ENCODE results near the gene CDKN2AIP. TPM values are rescaled to one million over a fixed set of nuclear protein-coding genes. Genes with fewer than 3 reads are reported as not detected.

Gene CDKN2AIP
- total and polyA plus RNA-seq, 10 of the 15 experiments (the other 5 are each of a cell fraction or from before 2014, with no cell fraction given) = 6.0 to 22.7 (median 15.9) TPM

GRCh38 chr4:183444214-183445096, at the start of gene CDKN2AIP (continued):
- no peak for TF ChIP-seq ZBTB33 (IDR thresholded peaks at IDR 0.05)
- TF ChIP-seq SREBF1 (IDR thresholded peaks at IDR 0.05; ENCODE audit: low read length) = no peak
- peak; percentile 65 for TF ChIP-seq RUNX3 (IDR thresholded peaks at IDR 0.05; ENCODE audit: low read length)
- TF ChIP-seq STAT3 (IDR thresholded peaks at IDR 0.05; ENCODE audit: low read depth, low read length) = no peak
- TF ChIP-seq ZNF274 (IDR thresholded peaks at IDR 0.05; ENCODE audit: insufficient read depth, insufficient read length) = no peak
- TF ChIP-seq LARP7 (IDR thresholded peaks at IDR 0.05) = peak; percentile 85
- peak; percentile 75 for TF ChIP-seq CREB1 (IDR thresholded peaks at IDR 0.05; ENCODE audit: low read depth)
- TF ChIP-seq CUX1 (IDR thresholded peaks at IDR 0.05; ENCODE audit: insufficient replicate concordance, low read depth, low read length) = no peak
- TF ChIP-seq CREM (IDR thresholded peaks at IDR 0.05; ENCODE audit: low read depth) = peak; percentile 58; the same call in 1 of the 2 replicates
- no peak for TF ChIP-seq SUZ12 (IDR thresholded peaks at IDR 0.05; ENCODE audit: unreplicated experiment)
- peak; percentile 72; the same call in 1 of the 2 replicates for TF ChIP-seq CBX5 (IDR thresholded peaks at IDR 0.05; ENCODE audit: low read depth)
- TF ChIP-seq SKIL (IDR thresholded peaks at IDR 0.05; ENCODE audit: low read depth, poor library complexity, severe bottlenecking) = no peak
- TF ChIP-seq ZBTB4 (CRISPR knock-in tag; IDR thresholded peaks at IDR 0.05) = no peak
- TF ChIP-seq KAT2A (conservative IDR thresholded peaks at IDR 0.05; ENCODE audit: control insufficient read depth, low read depth, low read length) = no peak
- peak; percentile 98 for TF ChIP-seq NR2F1 (conservative IDR thresholded peaks at IDR 0.05)
- 0 out of 2 replicates have a peak, but pooled peaks have one; percentile 44 for TF ChIP-seq CHD2 (IDR thresholded peaks at IDR 0.05; ENCODE audit: borderline replicate concordance, low read depth, low read length)
- TF ChIP-seq ZBED1 (IDR thresholded peaks at IDR 0.05; ENCODE audit: borderline replicate concordance) = no peak

All from GM12878 (cell line).